SK-N-SH (cell line): ENCODE results near the gene LRMDA. TPM values are rescaled to one million over a fixed set of nuclear protein-coding genes. Genes with fewer than 3 reads are reported as not detected.

Source experiments
- CTCF ChIA-PET: fragments of 300-600, 350-600 bp; formaldehyde crosslinking; extraction: SDS; loops from one replicate; lab custom pipeline; 2021; lab: Yijun Ruan, JAX
- POLR2A ChIA-PET: fragments of 350-600 bp; sonication (Branson Sonifier 250); formaldehyde crosslinking; extraction: SDS; loops from one replicate; lab custom pipeline; 2020; ENCODE audit warnings: antibody characterized with exemption, inconsistent platforms; lab: Yijun Ruan, JAX
- DNase-seq: peaks from one replicate; pipeline ENCODE4 v3.0.0; 2012
- H2AFZ ChIP-seq: fragments of 200-600 bp; sonication (generic); 2 replicates; pipeline ENCODE4 v1.8.1; 2016; ENCODE audit warnings: antibody characterized with exemption, mild to moderate bottlenecking, low read depth
- H3F3A ChIP-seq: fragments of 200-600 bp; sonication (generic); replicated peaks from 2 replicates; pipeline ENCODE3; 2016; ENCODE audit warnings: antibody characterized with exemption, mild to moderate bottlenecking; ENCODE audit not compliant: insufficient read depth
- H3K27ac ChIP-seq, 2 experiments: fragments of 200-500 bp in 1 of 2; fragments of 200-600 bp in 1 of 2; sonication (Bioruptor generic) in 1 of 2; sonication (generic), shearing (Covaris generic) in 1 of 2; 2 replicates each; pipeline versions ENCODE4 v1.5.1 to v1.6.1; 2014 to 2016; ENCODE audit warnings: low read depth in 2 of 2, inconsistent platforms in 1 of 2, low read length in 1 of 2, mild to moderate bottlenecking in 1 of 2, mixed read lengths in 1 of 2
- H3K27me3 ChIP-seq: fragments of 200-600 bp; sonication (generic), shearing (Covaris generic); 2 replicates; pipeline ENCODE4 v1.6.1; 2016; ENCODE audit warnings: mixed run types; ENCODE audit not compliant: insufficient read depth
- H3K36me3 ChIP-seq, 2 experiments: fragments of 200-500 bp in 1 of 2; fragments of 200-600 bp in 1 of 2; sonication (Bioruptor generic) in 1 of 2; sonication (generic) in 1 of 2; replicated peaks in 1 of 2; 2 replicates each; pipeline versions ENCODE3 to v1.5.1; 2014 to 2016; ENCODE audit warnings: low read length in 1 of 2, mild to moderate bottlenecking in 1 of 2; ENCODE audit not compliant: insufficient read depth in 2 of 2, control insufficient read depth in 1 of 2
- H3K4me1 ChIP-seq, 2 experiments: fragments of 200-500 bp in 1 of 2; fragments of 200-600 bp in 1 of 2; sonication (Bioruptor generic) in 1 of 2; sonication (generic), shearing (Covaris generic) in 1 of 2; 2 replicates each; pipeline versions ENCODE4 v1.5.1 to v1.6.1; 2014 to 2016; ENCODE audit warnings: low read depth in 1 of 2, low read length in 1 of 2, mixed run types in 1 of 2; ENCODE audit not compliant: insufficient read depth in 2 of 2, control insufficient read depth in 1 of 2
- H3K4me2 ChIP-seq: fragments of 200-600 bp; sonication (generic), shearing (Covaris generic); 2 replicates; pipeline ENCODE4 v1.6.1; 2017; ENCODE audit warnings: mixed run types
- H3K4me3 ChIP-seq, 2 experiments: fragments of 200-500 bp in 1 of 2; fragments of 200-600 bp in 1 of 2; sonication (Bioruptor generic) in 1 of 2; sonication (generic), shearing (Covaris generic) in 1 of 2; 2 replicates each; pipeline versions ENCODE4 v1.5.1 to v1.8.1; 2014 to 2016; ENCODE audit warnings: low read depth in 2 of 2, inconsistent platforms in 1 of 2, low read length in 1 of 2, mild to moderate bottlenecking in 1 of 2, mixed read lengths in 1 of 2, moderate library complexity in 1 of 2
- H3K79me2 ChIP-seq: fragments of 200-600 bp; sonication (generic); 2 replicates; pipeline ENCODE4 v1.8.1; 2017; ENCODE audit warnings: mild to moderate bottlenecking; ENCODE audit not compliant: insufficient read depth
- H3K9ac ChIP-seq: fragments of 200-600 bp; sonication (generic); 2 replicates; pipeline ENCODE4 v1.6.1; 2017; ENCODE audit warnings: mixed run types
- H3K9me2 ChIP-seq: fragments of 200-600 bp; sonication (generic); 2 replicates; pipeline ENCODE4 v1.6.1; 2017; ENCODE audit warnings: mixed run types
- H3K9me3 ChIP-seq: fragments of 200-600 bp; sonication (generic); 2 replicates; pipeline ENCODE4 v1.6.1; 2017; ENCODE audit warnings: mixed run types, mild to moderate bottlenecking, moderate library complexity
- H4K20me1 ChIP-seq: fragments of 200-600 bp; sonication (generic); 2 replicates; pipeline ENCODE4 v1.6.1; 2017; ENCODE audit warnings: mild to moderate bottlenecking, mixed run types; ENCODE audit not compliant: insufficient read depth
- CHD2 ChIP-seq: fragments of 150-350 bp; IDR thresholded peaks from 2 replicates; pipeline ENCODE4 v1.6.1; 2018; ENCODE audit warnings: low read length; ENCODE audit not compliant: partially characterized antibody
- ELF1 ChIP-seq: IDR thresholded peaks from 2 replicates; pipeline ENCODE4 v1.4.0; 2012
- EP300 ChIP-seq, 2 experiments: IDR thresholded peaks; 2 replicates each; pipeline versions ENCODE4 v1.4.0 to v1.6.1; 2012; ENCODE audit warnings: borderline replicate concordance in 1 of 2, low read depth in 1 of 2, low read length in 1 of 2
- FOSL2 ChIP-seq: IDR thresholded peaks from 2 replicates; pipeline ENCODE4 v1.4.0; 2012; ENCODE audit warnings: low read depth, mild to moderate bottlenecking, moderate library complexity, borderline replicate concordance
- FOXM1 ChIP-seq: IDR thresholded peaks from 2 replicates; pipeline ENCODE4 v1.4.0; 2012; ENCODE audit warnings: low read depth, mild to moderate bottlenecking
- GABPA ChIP-seq: IDR thresholded peaks from 2 replicates; pipeline ENCODE4 v1.4.0; 2012; ENCODE audit warnings: low read depth, mild to moderate bottlenecking
- JUND ChIP-seq: IDR thresholded peaks from 2 replicates; pipeline ENCODE4 v1.4.0; 2012
- NFIC ChIP-seq: IDR thresholded peaks from 2 replicates; pipeline ENCODE4 v1.4.0; 2012; ENCODE audit warnings: borderline replicate concordance
- NRF1 ChIP-seq: IDR thresholded peaks from 2 replicates; pipeline ENCODE4 v1.6.1; 2012; ENCODE audit warnings: low read depth, mild to moderate bottlenecking, low read length
- RCOR1 ChIP-seq: fragments of 150-350 bp; IDR thresholded peaks from 2 replicates; pipeline ENCODE4 v1.6.1; 2017; ENCODE audit warnings: antibody characterized with exemption, low read length
- RXRA ChIP-seq: IDR thresholded peaks from 2 replicates; pipeline ENCODE4 v1.4.0; 2012; ENCODE audit warnings: low read depth, mild to moderate bottlenecking, borderline replicate concordance
- SIN3A ChIP-seq: IDR thresholded peaks from 2 replicates; pipeline ENCODE4 v1.6.1; 2012; ENCODE audit warnings: low read depth, mild to moderate bottlenecking, low read length, moderate library complexity, borderline replicate concordance
- SMC3 ChIP-seq: IDR thresholded peaks from 2 replicates; pipeline ENCODE4 v1.6.1; 2012; ENCODE audit warnings: low read depth, low read length, improper control_type of control experiment
- TAF1 ChIP-seq: IDR thresholded peaks from 2 replicates; pipeline ENCODE4 v1.6.1; 2012; ENCODE audit warnings: low read depth, mild to moderate bottlenecking, low read length, moderate library complexity, borderline replicate concordance
- USF2 ChIP-seq: fragments of 150-350 bp; IDR thresholded peaks from 2 replicates; pipeline ENCODE4 v1.6.1; 2017; ENCODE audit warnings: antibody characterized with exemption, low read length, low read depth, borderline replicate concordance
- ZBTB33 ChIP-seq: IDR thresholded peaks from 2 replicates; pipeline ENCODE4 v1.4.0; 2012; ENCODE audit warnings: low read depth, borderline replicate concordance
- WGBS: methylation state at CpG from one replicate; pipeline ENCODE4 v1.1.6; 2017; ENCODE audit warnings: low lambda C conversion rate; 5-methylcytosine and 5-hydroxymethylcytosine counted together
- polyA plus RNA-seq, 3 experiments: library from polyadenylated mRNA; depleted of rRNA; stranded (reverse); fragments of >200 nt; gene quantifications; 2 replicates each; pipeline ENCODE4 v1.2.3, GENCODE V29; 2012
- TF ChIP-seq, protein P1 (sequence below): fragments of 200-600 bp; sonication (generic); IDR thresholded peaks from 2 replicates; pipeline ENCODE4 v1.6.1; 2017; ENCODE audit warnings: antibody characterized with exemption, mild to moderate bottlenecking, moderate library complexity
- TF ChIP-seq, protein P2 (sequence below): IDR thresholded peaks from 2 replicates; pipeline ENCODE4 v1.4.0; 2012; ENCODE audit warnings: low read depth, borderline replicate concordance

Gene LRMDA
- polyA plus RNA-seq, 1 of the 3 experiments (the other 2 are of a cell fraction) = 0.95 TPM

DNA sequence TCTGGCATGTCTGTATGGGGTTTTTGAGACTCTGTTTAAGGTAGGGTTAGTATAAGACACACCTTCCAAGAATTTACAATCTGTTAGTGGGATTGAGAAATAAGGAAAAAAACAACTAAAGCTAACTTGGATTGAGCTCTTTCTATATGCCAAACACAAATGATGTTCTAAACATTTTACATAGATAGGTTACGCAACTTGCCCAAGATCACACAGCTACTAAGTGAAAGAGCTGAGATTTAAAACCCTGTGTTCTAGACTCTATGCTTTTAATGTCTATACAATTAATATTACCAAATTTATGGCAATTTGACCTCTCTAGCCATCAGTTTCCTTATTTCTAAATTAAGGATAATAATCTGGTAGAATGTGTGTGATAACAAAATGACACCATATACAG, 1056.2 kb downstream of the LRMDA start:
- TF ChIP-seq GABPA (no peak), ZBTB33 (no peak), ELF1 (no peak), JUND (no peak), RCOR1 (no peak), USF2 (no peak), SIN3A (no peak), NRF1 (no peak), FOSL2 (no peak), TAF1 (no peak), CHD2 (no peak), NFIC (no peak), EP300 (IDR thresholded peaks at IDR 0.05; ENCODE audit: borderline replicate concordance in 1 of 2, low read depth in 1 of 2, low read length in 1 of 2) (no peak), SMC3 (no peak), RXRA (no peak), FOXM1 (no peak)
- TF ChIP-seq, protein P1, sequence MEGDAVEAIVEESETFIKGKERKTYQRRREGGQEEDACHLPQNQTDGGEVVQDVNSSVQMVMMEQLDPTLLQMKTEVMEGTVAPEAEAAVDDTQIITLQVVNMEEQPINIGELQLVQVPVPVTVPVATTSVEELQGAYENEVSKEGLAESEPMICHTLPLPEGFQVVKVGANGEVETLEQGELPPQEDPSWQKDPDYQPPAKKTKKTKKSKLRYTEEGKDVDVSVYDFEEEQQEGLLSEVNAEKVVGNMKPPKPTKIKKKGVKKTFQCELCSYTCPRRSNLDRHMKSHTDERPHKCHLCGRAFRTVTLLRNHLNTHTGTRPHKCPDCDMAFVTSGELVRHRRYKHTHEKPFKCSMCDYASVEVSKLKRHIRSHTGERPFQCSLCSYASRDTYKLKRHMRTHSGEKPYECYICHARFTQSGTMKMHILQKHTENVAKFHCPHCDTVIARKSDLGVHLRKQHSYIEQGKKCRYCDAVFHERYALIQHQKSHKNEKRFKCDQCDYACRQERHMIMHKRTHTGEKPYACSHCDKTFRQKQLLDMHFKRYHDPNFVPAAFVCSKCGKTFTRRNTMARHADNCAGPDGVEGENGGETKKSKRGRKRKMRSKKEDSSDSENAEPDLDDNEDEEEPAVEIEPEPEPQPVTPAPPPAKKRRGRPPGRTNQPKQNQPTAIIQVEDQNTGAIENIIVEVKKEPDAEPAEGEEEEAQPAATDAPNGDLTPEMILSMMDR = no peak
- TF ChIP-seq, protein P2, sequence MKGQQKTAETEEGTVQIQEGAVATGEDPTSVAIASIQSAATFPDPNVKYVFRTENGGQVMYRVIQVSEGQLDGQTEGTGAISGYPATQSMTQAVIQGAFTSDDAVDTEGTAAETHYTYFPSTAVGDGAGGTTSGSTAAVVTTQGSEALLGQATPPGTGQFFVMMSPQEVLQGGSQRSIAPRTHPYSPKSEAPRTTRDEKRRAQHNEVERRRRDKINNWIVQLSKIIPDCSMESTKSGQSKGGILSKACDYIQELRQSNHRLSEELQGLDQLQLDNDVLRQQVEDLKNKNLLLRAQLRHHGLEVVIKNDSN = no peak
- H2AFZ ChIP-seq = no peak overlapping the region
- peaks cover 8% of the 10 kb centered on the region for H3F3A ChIP-seq
- H4K20me1 ChIP-seq = no peaks in the 10 kb centered on the region
- H3K27me3 ChIP-seq = no peaks in the 10 kb centered on the region
- CTCF ChIA-PET = no interaction called here
- WGBS = 100% methylated on average over 1 of the region's 1 CpG
- H3K4me3 ChIP-seq = no peak overlapping the region
- no peaks in the 10 kb centered on the region for H3K79me2 ChIP-seq
- no peaks in the 10 kb centered on the region; a peak in 1 of 4 replicates for H3K4me1 ChIP-seq
- H3K9ac ChIP-seq = no peak overlapping the region
- no peak for DNase-seq
- H3K4me2 ChIP-seq = no peak overlapping the region
- H3K9me2 ChIP-seq = no peaks in the 10 kb centered on the region
- no peak overlapping the region for H3K27ac ChIP-seq
- peaks cover 17% of the 10 kb centered on the region for H3K9me3 ChIP-seq
- H3K36me3 ChIP-seq = no peaks in the 10 kb centered on the region
- POLR2A ChIA-PET = no interaction called here
